Activated T-helper 17 cell treated with anti-CD3 and anti-CD28 coated beads, Interleukin-2, amount 50 U/mL, for 72 hours (primary cell): ENCODE measurements around the gene TRABD2B. TPM values are rescaled to one million over a fixed set of nuclear protein-coding genes. Genes with fewer than 3 reads are reported as not detected.

Experiments
- ATAC-seq: fragments of 150-1000 bp; cut with Tn5 transposase; replicated peaks from 2 replicates; pipeline ENCODE4 v1.10.0; 2021; ENCODE audit warnings: mild to moderate bottlenecking, moderate library complexity
- H3K27ac Mint-ChIP-seq: one replicate; pipeline ENCODE4 v1.8.0; 2022; ENCODE audit warnings: mixed read lengths
- H3K27me3 Mint-ChIP-seq: one replicate; pipeline ENCODE4 v1.8.0; 2022; ENCODE audit warnings: mixed read lengths
- H3K36me3 Mint-ChIP-seq: one replicate; pipeline ENCODE4 v1.8.0; 2022; ENCODE audit warnings: low read depth, mild to moderate bottlenecking, mixed read lengths
- H3K4me1 Mint-ChIP-seq: one replicate; pipeline ENCODE4 v1.8.0; 2022; ENCODE audit warnings: mixed read lengths
- H3K4me3 Mint-ChIP-seq: one replicate; pipeline ENCODE4 v1.8.0; 2022; ENCODE audit warnings: mild to moderate bottlenecking, mixed read lengths
- H3K9me3 Mint-ChIP-seq: one replicate; pipeline ENCODE4 v1.8.0; 2022; ENCODE audit warnings: mixed read lengths
- total RNA-seq, 2 donors: library from RNA; stranded (reverse); gene quantifications; one replicate each; pipeline ENCODE4 v1.2.3, GENCODE V29; 2022

The TRABD2B gene
- total RNA-seq, 2 donors from 2014 or later = not detected

DNA sequence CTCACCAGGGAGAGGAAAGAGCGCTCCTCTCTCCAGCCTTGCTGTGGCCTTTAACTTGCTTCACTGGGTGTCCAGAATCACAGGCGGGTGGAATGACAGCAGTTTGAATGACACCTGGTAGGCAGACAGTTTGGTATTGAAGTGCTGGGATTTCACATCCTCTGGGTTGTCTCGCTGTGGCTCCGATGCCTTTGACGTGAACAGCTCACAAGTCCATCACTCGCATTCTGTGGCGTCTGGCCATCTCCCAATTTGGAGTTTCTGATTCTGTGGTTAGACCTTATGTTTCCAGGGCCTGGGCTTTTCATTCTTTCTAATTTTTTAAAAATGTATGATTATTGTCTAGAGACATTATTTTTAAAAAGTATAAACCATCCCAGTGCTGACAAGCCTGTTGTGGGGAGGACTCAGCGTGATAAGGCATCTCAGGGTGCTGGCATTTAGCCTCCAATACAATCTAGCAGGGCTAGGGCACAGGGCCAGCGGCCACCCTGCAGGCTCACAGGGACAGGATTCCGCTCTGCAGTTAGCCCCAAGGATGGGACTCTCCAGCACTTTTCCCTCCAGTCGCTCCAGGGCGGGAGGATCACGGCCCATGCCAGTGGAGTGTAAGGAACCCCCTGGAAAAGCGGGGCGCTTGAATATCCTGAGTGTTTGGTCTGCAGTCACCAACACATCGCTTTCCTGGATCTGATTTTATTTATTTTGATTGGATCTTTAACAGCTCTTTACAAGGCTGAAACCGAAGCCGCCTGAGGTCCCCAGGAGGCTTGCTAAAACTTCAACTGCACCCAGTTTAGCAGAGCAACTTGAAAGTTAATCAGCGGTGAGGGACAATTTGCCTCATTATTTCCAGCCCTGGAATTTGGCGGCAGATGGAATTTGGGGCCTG, 178.3 kb downstream of the TRABD2B start:
- no peak overlapping the region for H3K27ac Mint-ChIP-seq
- peaks cover 10% of the 10 kb centered on the region for H3K27me3 Mint-ChIP-seq
- ATAC-seq = no peak
- H3K9me3 Mint-ChIP-seq = no peaks in the 10 kb centered on the region
- no peaks in the 10 kb centered on the region for H3K4me1 Mint-ChIP-seq
- H3K4me3 Mint-ChIP-seq = no peak overlapping the region
- no peaks in the 10 kb centered on the region for H3K36me3 Mint-ChIP-seq

DNA sequence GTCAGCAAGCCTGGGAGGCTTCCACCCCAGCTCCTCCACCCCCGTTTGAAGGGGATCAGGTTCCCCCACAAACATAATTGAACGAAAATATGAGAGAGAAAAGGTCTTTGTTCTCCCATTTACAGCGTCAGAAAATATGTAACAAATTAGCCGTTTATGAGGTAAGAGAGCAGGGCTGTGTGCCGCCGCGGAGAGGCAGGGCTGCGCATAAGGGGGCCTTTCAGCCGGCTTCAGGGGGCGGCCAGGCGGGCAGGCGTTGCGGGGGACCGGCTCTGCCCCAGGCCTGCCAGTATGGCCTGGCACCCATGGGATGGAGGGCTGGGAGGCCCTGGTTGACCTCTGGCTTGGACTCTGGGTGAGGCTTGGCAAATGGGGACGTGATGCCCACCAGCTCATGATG, 179.3 kb downstream of the TRABD2B start:
- no peaks in the 10 kb centered on the region for H3K4me1 Mint-ChIP-seq
- ATAC-seq = no peak
- no peak overlapping the region for H3K4me3 Mint-ChIP-seq
- no peaks in the 10 kb centered on the region for H3K9me3 Mint-ChIP-seq
- H3K27me3 Mint-ChIP-seq = peaks cover 11% of the 10 kb centered on the region
- H3K36me3 Mint-ChIP-seq = no peaks in the 10 kb centered on the region
- no peak overlapping the region for H3K27ac Mint-ChIP-seq

DNA sequence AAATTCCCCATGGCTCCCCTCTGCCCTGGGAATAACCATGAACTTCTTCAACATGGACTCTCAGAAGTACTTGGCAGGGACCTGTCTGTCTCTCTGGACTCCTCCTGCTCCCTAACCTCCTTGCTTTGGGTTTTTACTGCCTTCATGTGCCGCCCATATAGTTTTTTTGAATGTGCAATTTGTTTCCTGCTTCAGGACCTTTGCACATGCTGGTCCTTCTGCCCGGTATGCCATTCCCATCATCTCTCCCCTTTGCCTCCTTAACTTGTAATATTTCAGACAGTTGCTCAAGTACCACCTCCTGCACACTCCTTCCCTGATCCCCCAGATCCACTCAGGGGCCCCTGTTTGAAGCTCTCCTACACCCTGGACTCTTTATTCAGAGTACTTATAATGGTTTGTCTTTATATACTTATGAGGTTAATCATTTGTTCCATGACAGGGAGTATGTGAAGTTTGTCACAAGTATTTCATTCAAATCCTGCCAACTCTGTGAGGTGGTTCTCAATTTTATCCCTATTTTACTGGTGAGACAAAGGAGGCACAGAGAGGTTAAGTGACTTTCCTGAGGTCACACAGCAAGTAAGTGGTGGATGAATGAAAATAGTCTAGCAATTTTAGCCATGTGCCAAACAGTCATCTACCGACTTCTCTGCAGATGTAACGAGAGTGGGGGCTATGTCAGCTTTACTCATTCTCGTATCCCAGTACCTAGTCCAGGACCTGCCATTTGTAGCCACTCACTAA, 180.7 kb downstream of the TRABD2B start:
- Mint-ChIP-seq H3K36me3 (no peaks in the 10 kb centered on the region), H3K27ac (no peak overlapping the region), H3K4me3 (no peak overlapping the region), H3K4me1 (no peaks in the 10 kb centered on the region), H3K27me3 (peaks cover 12% of the 10 kb centered on the region), H3K9me3 (no peaks in the 10 kb centered on the region)
- no peak for ATAC-seq

DNA sequence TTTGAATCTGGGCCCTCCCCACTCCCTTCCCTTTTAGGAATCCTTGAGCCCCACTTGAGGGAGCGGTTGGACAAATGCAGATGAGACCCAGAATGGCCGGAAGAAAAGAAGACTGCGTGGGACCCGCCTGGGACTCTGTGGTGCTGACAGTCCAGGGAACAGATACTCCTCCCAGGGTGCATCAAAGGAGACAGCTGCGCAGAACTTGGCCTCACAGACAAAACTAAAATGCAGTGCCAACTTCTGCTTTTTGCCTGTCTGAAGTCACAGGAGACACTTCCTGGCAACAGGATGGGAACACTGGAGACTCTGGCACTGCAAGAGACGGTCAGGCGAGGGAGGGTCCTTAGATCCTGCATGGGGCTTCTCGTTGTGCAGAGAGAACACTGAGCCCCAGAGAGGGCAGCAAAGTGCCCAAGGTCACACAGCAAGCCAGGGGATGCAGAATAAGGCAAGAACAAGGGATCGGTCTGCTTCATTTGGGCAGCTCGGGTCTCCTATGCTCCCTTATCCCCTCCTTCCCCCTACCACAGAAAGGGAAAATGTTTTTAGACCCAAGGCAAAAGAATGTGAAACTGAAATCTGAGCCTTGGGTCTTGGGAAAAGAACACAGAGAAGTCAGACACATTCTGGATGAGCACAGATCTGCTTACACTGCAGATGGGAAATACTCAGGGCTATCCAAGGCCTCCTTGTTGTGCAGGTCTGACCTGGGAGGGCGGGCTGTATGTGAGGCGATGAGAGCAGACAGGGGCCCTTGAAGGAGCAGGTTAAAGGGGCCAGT, 182.4 kb downstream of the TRABD2B start:
- H3K9me3 Mint-ChIP-seq = no peaks in the 10 kb centered on the region
- H3K4me3 Mint-ChIP-seq = no peak overlapping the region
- H3K27me3 Mint-ChIP-seq = peaks cover 12% of the 10 kb centered on the region
- no peak for ATAC-seq
- H3K4me1 Mint-ChIP-seq = no peaks in the 10 kb centered on the region
- H3K27ac Mint-ChIP-seq = no peak overlapping the region
- H3K36me3 Mint-ChIP-seq = no peaks in the 10 kb centered on the region

DNA sequence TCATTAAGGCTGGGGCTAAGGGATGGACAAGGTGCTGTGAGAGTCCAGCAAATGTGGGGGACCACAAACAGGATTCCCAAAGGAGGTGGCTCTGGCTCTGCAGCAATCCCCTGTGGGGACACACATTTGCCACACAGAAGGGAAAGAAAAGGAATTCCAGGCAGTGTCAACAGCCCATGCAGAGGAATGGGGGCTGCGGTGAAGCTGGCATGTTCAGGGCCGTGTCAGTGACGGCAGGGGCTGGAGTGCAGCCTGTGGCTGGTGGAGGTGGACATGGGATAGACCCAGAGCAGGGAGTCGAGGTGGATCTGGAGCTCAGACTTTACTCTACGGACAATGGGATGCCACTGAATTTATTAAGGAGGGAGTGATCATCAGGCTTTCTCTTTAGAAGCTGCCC, 183.2 kb downstream of the TRABD2B start:
- no peak overlapping the region for H3K4me3 Mint-ChIP-seq

DNA sequence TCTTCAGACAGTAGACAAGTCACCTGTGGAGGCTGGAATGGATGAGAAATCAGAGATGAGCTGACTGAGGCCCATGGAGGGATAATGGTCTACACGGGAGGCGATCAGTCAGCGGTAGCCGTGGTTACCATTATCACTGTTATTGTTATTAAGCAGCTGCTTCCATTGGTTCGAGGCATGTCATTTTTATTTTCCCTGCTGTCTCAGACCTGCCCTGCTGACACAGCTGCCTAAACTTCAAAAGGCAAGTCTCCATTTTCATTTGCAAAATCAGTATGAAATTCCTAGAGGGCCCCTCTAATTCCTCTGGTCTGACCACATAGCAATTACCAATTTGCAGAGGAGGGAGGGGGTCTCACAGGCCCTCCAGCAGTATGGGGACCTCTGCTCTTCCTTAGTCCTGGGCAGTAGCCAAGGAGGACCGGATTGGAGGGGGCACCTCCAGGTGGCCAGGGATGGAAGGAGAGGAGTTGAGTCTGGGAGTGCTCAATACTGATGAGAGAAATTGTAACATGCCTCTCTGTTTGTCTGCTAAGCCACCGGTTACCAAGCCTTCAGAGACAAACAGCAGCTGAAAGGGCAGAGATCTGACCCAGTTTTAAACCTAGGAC, 184.2 kb downstream of the TRABD2B start:
- Mint-ChIP-seq H3K4me1 (no peaks in the 10 kb centered on the region), H3K36me3 (no peaks in the 10 kb centered on the region), H3K4me3 (no peak overlapping the region), H3K9me3 (no peaks in the 10 kb centered on the region), H3K27ac (no peak overlapping the region), H3K27me3 (peaks cover 8% of the 10 kb centered on the region)
- no peak for ATAC-seq

More for the DNA sequence above, 183.2 kb downstream of the TRABD2B start:
- peaks cover 12% of the 10 kb centered on the region for H3K27me3 Mint-ChIP-seq
- no peaks in the 10 kb centered on the region for H3K4me1 Mint-ChIP-seq
- no peaks in the 10 kb centered on the region for H3K36me3 Mint-ChIP-seq
- no peaks in the 10 kb centered on the region for H3K9me3 Mint-ChIP-seq
- H3K27ac Mint-ChIP-seq = no peak overlapping the region
- ATAC-seq = no peak

DNA sequence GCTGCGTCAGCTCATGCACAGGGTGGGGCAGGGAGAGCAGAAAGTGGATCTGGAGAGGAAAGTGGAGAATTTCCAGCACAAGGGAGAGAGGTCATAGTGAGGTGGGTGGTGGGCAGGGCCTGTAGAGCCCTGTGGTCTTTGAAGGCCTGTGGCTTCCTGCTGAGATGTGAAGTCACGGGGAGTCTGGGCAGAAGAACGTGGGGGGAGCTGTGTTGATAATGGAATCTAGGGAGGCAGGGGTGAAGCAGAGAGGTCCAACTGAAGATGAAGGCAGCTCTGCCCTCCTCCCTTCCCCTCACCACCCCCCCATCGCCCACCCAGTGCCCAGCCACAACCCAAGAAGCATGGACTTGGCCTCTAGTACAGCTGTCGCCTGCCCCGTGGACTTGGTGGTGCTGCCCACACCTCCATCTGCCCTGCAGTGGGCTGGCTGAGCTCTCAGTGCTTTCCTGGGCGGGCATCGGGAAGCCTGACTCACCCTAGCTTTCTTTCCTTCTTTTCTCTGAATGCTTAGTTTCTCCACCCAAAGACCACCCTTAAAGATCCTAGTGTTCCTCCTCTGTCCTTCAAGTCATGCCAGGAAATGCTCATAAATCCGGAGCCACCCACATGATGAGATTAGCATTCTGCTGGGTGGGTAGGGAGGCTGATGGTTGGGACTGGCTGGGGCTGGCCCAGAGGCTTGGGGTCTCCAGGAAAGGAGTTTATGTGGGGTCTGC, 186.1 kb downstream of the TRABD2B start:
- Mint-ChIP-seq H3K27ac (no peak overlapping the region), H3K27me3 (peaks cover 8% of the 10 kb centered on the region), H3K4me1 (no peaks in the 10 kb centered on the region), H3K9me3 (no peaks in the 10 kb centered on the region), H3K36me3 (no peaks in the 10 kb centered on the region), H3K4me3 (no peak overlapping the region)
- ATAC-seq = peak; percentile 7

DNA sequence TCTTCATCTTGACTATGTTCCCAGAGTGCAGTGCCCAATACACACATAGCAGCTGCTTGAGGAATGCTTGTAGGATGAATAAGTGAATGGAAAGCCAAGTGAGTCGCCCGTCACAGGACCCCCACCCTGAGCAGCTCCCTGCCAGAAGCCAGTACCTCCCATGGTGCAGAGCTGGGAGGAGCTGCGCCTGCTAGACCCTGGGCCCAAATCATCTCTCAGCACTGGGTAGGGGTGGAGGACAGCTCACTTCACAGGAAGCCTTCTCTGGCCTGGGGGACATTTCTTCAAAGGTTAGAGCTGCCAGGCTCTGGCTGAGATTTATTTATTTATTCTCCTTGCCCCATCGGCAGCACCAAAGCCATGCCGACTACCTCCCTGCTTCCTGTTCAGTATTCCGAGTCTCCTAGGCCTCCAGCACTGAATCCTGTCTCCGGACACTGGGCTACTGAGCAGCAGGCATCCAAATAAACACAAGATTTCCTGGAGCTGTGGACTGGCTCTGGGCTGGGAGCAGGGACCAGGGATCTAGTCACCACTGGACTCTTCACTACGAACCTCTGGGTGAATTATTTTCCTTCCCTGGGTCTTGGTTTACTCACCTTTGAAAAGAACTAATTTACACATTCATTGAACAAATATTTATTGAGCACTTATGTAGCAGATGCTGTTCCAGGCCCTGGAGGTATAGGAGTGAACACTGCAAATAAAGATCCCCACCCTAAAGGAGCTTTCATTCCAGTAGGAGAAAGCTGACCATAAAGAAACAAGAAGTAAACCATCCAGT, 187.7 kb downstream of the TRABD2B start:
- H3K27ac Mint-ChIP-seq = no peak overlapping the region
- peaks cover 8% of the 10 kb centered on the region for H3K27me3 Mint-ChIP-seq
- no peaks in the 10 kb centered on the region for H3K9me3 Mint-ChIP-seq
- ATAC-seq = no peak
- no peak overlapping the region for H3K4me3 Mint-ChIP-seq
- H3K36me3 Mint-ChIP-seq = no peaks in the 10 kb centered on the region
- no peaks in the 10 kb centered on the region for H3K4me1 Mint-ChIP-seq

DNA sequence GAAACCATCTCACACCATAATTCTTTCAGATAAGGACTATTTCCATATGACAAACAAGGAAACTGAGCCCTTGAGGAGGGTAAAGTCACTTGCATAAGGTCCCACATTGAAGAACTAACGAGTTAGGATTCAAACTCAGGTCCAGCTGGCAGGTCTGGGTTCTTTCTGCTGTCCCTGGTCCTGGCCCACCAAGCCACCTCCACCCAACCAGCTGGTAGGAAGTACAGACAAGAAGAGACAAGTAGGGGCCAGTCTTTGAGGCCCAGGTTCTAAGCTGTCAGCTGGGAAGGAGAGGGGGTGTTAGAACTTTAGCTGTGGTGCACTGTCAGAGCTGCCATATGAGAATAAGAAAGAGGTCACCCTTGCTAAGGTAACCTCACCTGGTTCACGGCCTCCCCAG, 188.6 kb downstream of the TRABD2B start:
- no peaks in the 10 kb centered on the region for H3K36me3 Mint-ChIP-seq
- H3K27me3 Mint-ChIP-seq = peaks cover 4% of the 10 kb centered on the region
- H3K4me1 Mint-ChIP-seq = no peaks in the 10 kb centered on the region
- H3K4me3 Mint-ChIP-seq = no peak overlapping the region
- no peak overlapping the region for H3K27ac Mint-ChIP-seq
- no peaks in the 10 kb centered on the region for H3K9me3 Mint-ChIP-seq
- no peak for ATAC-seq

DNA sequence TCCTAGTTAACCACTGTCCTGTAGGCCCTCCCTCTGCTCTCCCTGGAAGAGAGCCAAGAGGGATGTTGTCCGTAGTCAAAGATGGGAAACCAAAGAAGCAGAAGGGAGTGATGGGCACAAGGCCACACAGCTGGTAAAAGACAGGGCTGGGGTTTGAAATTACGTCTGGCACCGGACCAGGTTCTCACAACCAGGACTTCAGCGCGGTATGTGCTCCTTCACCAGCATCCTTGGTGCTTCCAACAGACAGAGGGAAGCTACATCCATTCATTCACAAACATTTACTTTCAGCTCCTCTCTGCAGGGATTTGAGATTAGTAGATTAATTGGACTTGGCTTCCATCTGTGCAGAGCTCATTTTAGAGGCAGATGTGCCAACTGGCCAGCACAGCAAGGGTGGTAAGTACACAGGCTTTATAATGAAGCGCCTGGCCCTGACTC, 191.2 kb downstream of the TRABD2B start:
- Mint-ChIP-seq H3K4me3 (no peak overlapping the region), H3K9me3 (no peaks in the 10 kb centered on the region), H3K27me3 (no peaks in the 10 kb centered on the region), H3K36me3 (no peaks in the 10 kb centered on the region), H3K4me1 (no peaks in the 10 kb centered on the region), H3K27ac (no peak overlapping the region)
- ATAC-seq = no peak

DNA sequence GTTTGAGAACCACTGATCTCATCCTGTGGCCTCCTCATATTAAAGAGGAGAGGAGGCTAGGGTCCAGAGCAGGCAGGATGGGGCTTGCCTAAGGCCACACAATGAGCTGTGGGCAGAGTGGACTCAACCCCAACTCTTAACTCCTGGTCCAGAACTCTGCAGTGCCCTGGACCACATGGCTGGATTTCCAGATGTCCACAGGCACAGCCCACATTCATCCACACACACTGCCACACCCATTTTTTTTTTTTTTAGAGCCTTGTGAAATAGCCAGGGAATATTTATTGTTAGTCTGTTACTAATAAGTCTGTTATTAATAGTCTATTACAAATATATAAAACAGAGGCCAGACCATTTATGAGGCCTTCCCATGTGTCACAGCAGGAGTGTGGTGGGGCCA, 192.2 kb downstream of the TRABD2B start:
- Mint-ChIP-seq H3K27ac (no peak overlapping the region), H3K36me3 (no peaks in the 10 kb centered on the region), H3K4me1 (no peaks in the 10 kb centered on the region), H3K27me3 (no peaks in the 10 kb centered on the region), H3K9me3 (no peaks in the 10 kb centered on the region), H3K4me3 (no peak overlapping the region)
- ATAC-seq = no peak

DNA sequence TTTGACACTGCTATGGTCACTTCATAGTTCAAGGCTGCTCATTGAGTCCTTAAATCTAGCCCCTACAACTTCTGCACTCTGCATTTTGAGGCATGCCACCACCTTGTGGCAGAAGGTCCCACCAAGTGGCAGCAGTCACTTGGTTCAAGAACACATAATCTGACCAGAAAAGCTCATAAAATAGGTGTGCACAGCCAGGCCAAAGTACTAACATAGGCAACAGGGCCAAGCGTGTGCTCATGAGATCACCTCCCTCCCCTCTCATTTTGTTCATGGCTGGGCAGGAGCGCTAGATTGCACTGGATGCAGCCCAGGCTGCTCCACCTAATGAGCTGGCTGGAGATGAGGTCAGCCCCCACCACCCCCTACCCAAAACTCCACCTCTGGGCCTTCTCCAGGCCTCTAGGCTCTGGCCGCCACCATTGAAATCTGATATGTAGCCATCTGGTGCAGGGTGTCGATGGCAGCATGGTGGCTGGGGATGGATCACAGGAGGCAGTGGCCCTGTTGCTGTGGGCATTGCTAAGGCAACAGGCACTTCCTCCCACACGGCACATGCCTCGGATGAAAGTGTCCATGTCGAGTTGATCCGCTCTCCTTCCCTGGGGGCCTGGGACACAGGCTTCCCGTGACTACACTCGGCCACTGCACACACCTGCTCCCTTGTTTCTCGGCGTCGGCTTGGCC, 193.2 kb downstream of the TRABD2B start:
- Mint-ChIP-seq H3K9me3 (no peaks in the 10 kb centered on the region), H3K27ac (no peak overlapping the region), H3K4me1 (no peaks in the 10 kb centered on the region), H3K27me3 (no peaks in the 10 kb centered on the region), H3K4me3 (no peak overlapping the region), H3K36me3 (no peaks in the 10 kb centered on the region)
- no peak for ATAC-seq

DNA sequence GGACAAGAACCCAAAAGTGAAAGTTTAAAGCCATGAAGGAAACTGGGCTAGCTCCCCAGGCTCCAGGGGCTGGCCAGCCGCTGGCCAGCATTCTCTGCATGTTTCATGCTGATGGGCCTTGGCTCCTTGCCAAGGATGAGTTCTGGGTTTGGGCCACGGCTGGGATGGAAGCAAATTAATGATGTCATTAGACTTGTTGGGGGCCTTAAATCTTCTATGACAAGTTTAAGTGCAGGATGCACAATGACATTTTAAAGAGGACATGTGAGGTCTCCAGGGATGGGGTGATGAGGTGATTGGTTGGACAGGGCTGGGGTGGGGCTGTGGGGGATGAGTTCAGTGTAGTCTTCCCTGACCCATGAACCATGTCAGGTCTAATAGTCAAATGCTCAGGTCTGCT, 199.6 kb downstream of the TRABD2B start:
- Mint-ChIP-seq H3K27ac (no peak overlapping the region), H3K4me3 (no peak overlapping the region), H3K36me3 (no peaks in the 10 kb centered on the region), H3K9me3 (no peaks in the 10 kb centered on the region), H3K4me1 (no peaks in the 10 kb centered on the region), H3K27me3 (no peaks in the 10 kb centered on the region)
- ATAC-seq = no peak
